H9 (cell line): ENCODE results near the gene NAA16. TPM values are rescaled to one million over a fixed set of nuclear protein-coding genes. Genes with fewer than 3 reads are reported as not detected.

Source experiments
- DNase-seq: peaks from one replicate; pipeline ENCODE4 v3.0.0-alpha.2; 2017
- H2AFZ ChIP-seq: one replicate; pipeline ENCODE4 v1.6.1; 2013; ENCODE audit warnings: mild to moderate bottlenecking, low read length, control low read depth, moderate library complexity
- H2AK5ac ChIP-seq: 2 replicates; pipeline ENCODE4 v1.6.1; 2013; ENCODE audit warnings: low read length, control low read depth, mixed read lengths; ENCODE audit not compliant: insufficient read length
- H2BK120ac ChIP-seq: one replicate; pipeline ENCODE4 v1.6.1; 2013; ENCODE audit warnings: low read depth, mild to moderate bottlenecking, low read length, control low read depth, inconsistent platforms; ENCODE audit not compliant: poor library complexity, severe bottlenecking
- H2BK12ac ChIP-seq: 2 replicates; pipeline ENCODE4 v1.6.1; 2013; ENCODE audit warnings: low read length, control low read depth, mixed read lengths, low read depth; ENCODE audit not compliant: insufficient read length
- H2BK15ac ChIP-seq: 2 replicates; pipeline ENCODE4 v1.6.1; 2013; ENCODE audit warnings: low read depth, low read length, control low read depth
- H2BK20ac ChIP-seq: one replicate; pipeline ENCODE4 v1.6.1; 2013; ENCODE audit warnings: low read depth, mild to moderate bottlenecking, low read length, control low read depth, inconsistent platforms; ENCODE audit not compliant: poor library complexity, severe bottlenecking
- H2BK5ac ChIP-seq: 2 replicates; pipeline ENCODE4 v1.6.1; 2013; ENCODE audit warnings: low read length, control low read depth, mixed read lengths; ENCODE audit not compliant: insufficient read length
- H3K14ac ChIP-seq: 2 replicates; pipeline ENCODE4 v1.6.1; 2013; ENCODE audit warnings: low read length, control low read depth; ENCODE audit not compliant: insufficient read depth
- H3K18ac ChIP-seq: 2 replicates; pipeline ENCODE4 v1.6.1; 2013; ENCODE audit warnings: low read depth, mild to moderate bottlenecking, mixed read lengths, low read length, control low read depth; ENCODE audit not compliant: insufficient read length
- H3K23ac ChIP-seq: 2 replicates; pipeline ENCODE4 v1.6.1; 2013; ENCODE audit warnings: low read length, control low read depth, mixed read lengths, low read depth; ENCODE audit not compliant: insufficient read length
- H3K23me2 ChIP-seq: 2 replicates; pipeline ENCODE4 v1.6.1; 2013; ENCODE audit warnings: low read depth, mild to moderate bottlenecking, mixed read lengths, low read length, control low read depth; ENCODE audit not compliant: insufficient read length, poor library complexity, severe bottlenecking
- H3K27ac ChIP-seq: 2 replicates; pipeline ENCODE4 v1.5.1; 2013; ENCODE audit warnings: low read length, control low read depth, mixed read lengths, low read depth; ENCODE audit not compliant: insufficient read length
- H3K27me3 ChIP-seq: 2 replicates; pipeline ENCODE4 v1.6.1; 2013; ENCODE audit warnings: low read length, control low read depth, inconsistent platforms; ENCODE audit not compliant: insufficient read depth
- H3K4ac ChIP-seq: 2 replicates; pipeline ENCODE4 v1.6.1; 2013; ENCODE audit warnings: low read depth, mild to moderate bottlenecking, control low read depth, inconsistent platforms, low read length, moderate library complexity
- H3K4me1 ChIP-seq: 2 replicates; pipeline ENCODE4 v1.6.1; 2013; ENCODE audit warnings: low read length, control low read depth, inconsistent platforms; ENCODE audit not compliant: insufficient read depth
- H3K4me2 ChIP-seq: 2 replicates; pipeline ENCODE4 v1.6.1; 2013; ENCODE audit warnings: low read length, control low read depth, mixed read lengths; ENCODE audit not compliant: insufficient read length, insufficient read depth
- H3K56ac ChIP-seq: 2 replicates; pipeline ENCODE4 v1.6.1; 2013; ENCODE audit warnings: low read depth, mild to moderate bottlenecking, mixed read lengths, low read length, control low read depth; ENCODE audit not compliant: insufficient read length
- H3K79me1 ChIP-seq: 2 replicates; pipeline ENCODE4 v1.6.1; 2013; ENCODE audit warnings: low read depth, mild to moderate bottlenecking, moderate library complexity, low read length, control low read depth, inconsistent platforms; ENCODE audit not compliant: insufficient read depth, poor library complexity, severe bottlenecking
- H3K79me2 ChIP-seq: 2 replicates; pipeline ENCODE4 v1.6.1; 2013; ENCODE audit warnings: low read length, control low read depth, inconsistent platforms; ENCODE audit not compliant: insufficient read depth
- H3K9ac ChIP-seq: 2 replicates; pipeline ENCODE4 v1.6.1; 2013; ENCODE audit warnings: low read length, control low read depth, mixed read lengths; ENCODE audit not compliant: insufficient read length; ENCODE audit errors: extremely low read depth
- H3K9me3 ChIP-seq: one replicate; pipeline ENCODE4 v1.6.1; 2013; ENCODE audit warnings: low read depth, low read length, inconsistent platforms; ENCODE audit not compliant: control insufficient read depth
- H3T11ph ChIP-seq: one replicate; pipeline ENCODE4 v1.6.1; 2013; ENCODE audit warnings: mild to moderate bottlenecking, low read length, control low read depth, inconsistent platforms
- H4K20me1 ChIP-seq: one replicate; pipeline ENCODE4 v1.6.1; 2013; ENCODE audit not compliant: control insufficient read depth, insufficient read length, insufficient read depth
- H4K5ac ChIP-seq: 2 replicates; pipeline ENCODE4 v1.6.1; 2013; ENCODE audit warnings: low read depth, mild to moderate bottlenecking, mixed read lengths, low read length, control low read depth; ENCODE audit not compliant: insufficient read length
- H4K8ac ChIP-seq: replicated peaks from 2 replicates; pipeline ENCODE4 v1.6.1; 2013; ENCODE audit warnings: low read length, control low read depth, mixed read lengths, low read depth; ENCODE audit not compliant: insufficient read length
- H4K91ac ChIP-seq: 2 replicates; pipeline ENCODE4 v1.6.1; 2013; ENCODE audit warnings: low read depth, mild to moderate bottlenecking, moderate library complexity, mixed read lengths, low read length, control low read depth; ENCODE audit not compliant: insufficient read length
- H3K27ac Mint-ChIP-seq, 3 experiments: 2 replicates in 2 of 3; 3 replicates in 1 of 3; pipeline ENCODE4 v1.8.0; 2020 to 2021; ENCODE audit warnings: mixed read lengths in 3 of 3, mild to moderate bottlenecking in 1 of 3, moderate library complexity in 1 of 3
- H3K27me3 Mint-ChIP-seq: 2 replicates; pipeline ENCODE4 v1.8.0; 2021; ENCODE audit warnings: low read depth, mild to moderate bottlenecking, moderate library complexity, mixed read lengths
- H3K36me3 Mint-ChIP-seq, 3 experiments: 2 replicates in 2 of 3; 3 replicates in 1 of 3; pipeline ENCODE4 v1.8.0; 2020 to 2021; ENCODE audit warnings: low read depth in 3 of 3, mixed read lengths in 3 of 3; ENCODE audit not compliant: insufficient read depth in 1 of 3
- H3K4me1 Mint-ChIP-seq, 2 experiments: 2 replicates each; pipeline ENCODE4 v1.8.0; 2020; ENCODE audit warnings: mixed read lengths in 2 of 2
- H3K4me3 Mint-ChIP-seq, 2 experiments: 2 replicates in 1 of 2; 3 replicates in 1 of 2; pipeline ENCODE4 v1.8.0; 2020 to 2021; ENCODE audit warnings: mild to moderate bottlenecking in 2 of 2, mixed read lengths in 2 of 2, moderate library complexity in 1 of 2
- H3K9me3 Mint-ChIP-seq, 2 experiments: 2 replicates in 1 of 2; 3 replicates in 1 of 2; pipeline ENCODE4 v1.8.0; 2020; ENCODE audit warnings: mild to moderate bottlenecking in 2 of 2, mixed read lengths in 2 of 2, moderate library complexity in 1 of 2
- WGBS: extraction: QIAGEN DNeasy Blood & Tissue Kit; methylation state at CpG from one replicate; pipeline ENCODE4 v1.1.7; 2013; ENCODE audit warnings: missing lambda C conversion rate, low lambda C conversion rate, mixed read lengths; ENCODE audit not compliant: insufficient read length; ENCODE audit errors: extremely low coverage; 5-methylcytosine and 5-hydroxymethylcytosine counted together
- total RNA-seq: library from RNA; stranded (reverse); gene quantifications from 2 replicates; pipeline ENCODE4 v1.2.1, GENCODE V29; 2021
- TF ChIP-seq, protein P1 (sequence below): fragments of 200-600 bp; sonication (generic); conservative IDR thresholded peaks from 3 replicates; pipeline ENCODE4 v1.8.0; 2021; ENCODE audit warnings: antibody characterized with exemption, mild to moderate bottlenecking

Gene NAA16
- total RNA-seq, 1 experiment from 2014 or later: 37.7 TPM

GRCh38 chr13:41282129-41282571 is 28.9 kb upstream of the NAA16 start:
- no peak overlapping the region for H3K14ac ChIP-seq
- H3K79me2 ChIP-seq: no peaks in the 10 kb centered on the region
- H2BK15ac ChIP-seq: no peak overlapping the region
- no peak overlapping the region for H4K5ac ChIP-seq
- Mint-ChIP-seq H3K36me3 (peaks cover 0 to 3% (median 2%) of the 10 kb centered on the region in 3 experiments; a peak in 1 of 7 replicates), H3K4me3 (no peak overlapping the region), H3K9me3 (no peaks in the 10 kb centered on the region; a peak in 1 of 5 replicates), H3K27me3 (no peaks in the 10 kb centered on the region; the same call in 1 of the 2 replicates), H3K4me1 (peaks cover 29 to 32% of the 10 kb centered on the region in 2 experiments), H3K27ac (no peak overlapping the region)
- H3K79me1 ChIP-seq: no peaks in the 10 kb centered on the region
- H2BK120ac ChIP-seq: no peak overlapping the region
- H3K56ac ChIP-seq: no peak overlapping the region
- no peak overlapping the region for H2BK12ac ChIP-seq
- H3K9me3 ChIP-seq: no peaks in the 10 kb centered on the region
- TF ChIP-seq, protein P1, sequence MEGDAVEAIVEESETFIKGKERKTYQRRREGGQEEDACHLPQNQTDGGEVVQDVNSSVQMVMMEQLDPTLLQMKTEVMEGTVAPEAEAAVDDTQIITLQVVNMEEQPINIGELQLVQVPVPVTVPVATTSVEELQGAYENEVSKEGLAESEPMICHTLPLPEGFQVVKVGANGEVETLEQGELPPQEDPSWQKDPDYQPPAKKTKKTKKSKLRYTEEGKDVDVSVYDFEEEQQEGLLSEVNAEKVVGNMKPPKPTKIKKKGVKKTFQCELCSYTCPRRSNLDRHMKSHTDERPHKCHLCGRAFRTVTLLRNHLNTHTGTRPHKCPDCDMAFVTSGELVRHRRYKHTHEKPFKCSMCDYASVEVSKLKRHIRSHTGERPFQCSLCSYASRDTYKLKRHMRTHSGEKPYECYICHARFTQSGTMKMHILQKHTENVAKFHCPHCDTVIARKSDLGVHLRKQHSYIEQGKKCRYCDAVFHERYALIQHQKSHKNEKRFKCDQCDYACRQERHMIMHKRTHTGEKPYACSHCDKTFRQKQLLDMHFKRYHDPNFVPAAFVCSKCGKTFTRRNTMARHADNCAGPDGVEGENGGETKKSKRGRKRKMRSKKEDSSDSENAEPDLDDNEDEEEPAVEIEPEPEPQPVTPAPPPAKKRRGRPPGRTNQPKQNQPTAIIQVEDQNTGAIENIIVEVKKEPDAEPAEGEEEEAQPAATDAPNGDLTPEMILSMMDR: no peak
- H2BK20ac ChIP-seq: no peak overlapping the region
- H3K4ac ChIP-seq: no peak overlapping the region
- no CpG with 5 or more reads among the region's 5 CpGs for WGBS
- no peaks in the 10 kb centered on the region for H3K23me2 ChIP-seq
- H3K4me1 ChIP-seq: peaks cover 5% of the 10 kb centered on the region; the same call in 1 of the 2 replicates
- no peak overlapping the region for H2AFZ ChIP-seq
- no peak overlapping the region for H3K4me2 ChIP-seq
- no peak overlapping the region for H3K18ac ChIP-seq
- no peak for DNase-seq
- H3K9ac ChIP-seq: no peak overlapping the region
- H2BK5ac ChIP-seq: no peak overlapping the region
- H2AK5ac ChIP-seq: no peak overlapping the region
- H3T11ph ChIP-seq: no peak overlapping the region
- H3K27ac ChIP-seq: no peak overlapping the region
- no peak overlapping the region for H3K23ac ChIP-seq
- no peaks in the 10 kb centered on the region for H3K27me3 ChIP-seq
- no peaks in the 10 kb centered on the region for H4K20me1 ChIP-seq
- no peak overlapping the region for H4K8ac ChIP-seq
- no peak overlapping the region for H4K91ac ChIP-seq
